H9 (cell line): ENCODE measurements around the gene TMOD3. TPM values are rescaled to one million over a fixed set of nuclear protein-coding genes. Genes with fewer than 3 reads are reported as not detected.

Source experiments
- DNase-seq: peaks from one replicate; pipeline ENCODE4 v3.0.0-alpha.2; 2017
- H2AFZ ChIP-seq: one replicate; pipeline ENCODE4 v1.6.1; 2013; ENCODE audit warnings: mild to moderate bottlenecking, low read length, control low read depth, moderate library complexity
- H2AK5ac ChIP-seq: 2 replicates; pipeline ENCODE4 v1.6.1; 2013; ENCODE audit warnings: low read length, control low read depth, mixed read lengths; ENCODE audit not compliant: insufficient read length
- H2BK120ac ChIP-seq: one replicate; pipeline ENCODE4 v1.6.1; 2013; ENCODE audit warnings: low read depth, mild to moderate bottlenecking, low read length, control low read depth, inconsistent platforms; ENCODE audit not compliant: poor library complexity, severe bottlenecking
- H2BK12ac ChIP-seq: 2 replicates; pipeline ENCODE4 v1.6.1; 2013; ENCODE audit warnings: low read length, control low read depth, mixed read lengths, low read depth; ENCODE audit not compliant: insufficient read length
- H2BK15ac ChIP-seq: 2 replicates; pipeline ENCODE4 v1.6.1; 2013; ENCODE audit warnings: low read depth, low read length, control low read depth
- H2BK20ac ChIP-seq: one replicate; pipeline ENCODE4 v1.6.1; 2013; ENCODE audit warnings: low read depth, mild to moderate bottlenecking, low read length, control low read depth, inconsistent platforms; ENCODE audit not compliant: poor library complexity, severe bottlenecking
- H2BK5ac ChIP-seq: 2 replicates; pipeline ENCODE4 v1.6.1; 2013; ENCODE audit warnings: low read length, control low read depth, mixed read lengths; ENCODE audit not compliant: insufficient read length
- H3K14ac ChIP-seq: 2 replicates; pipeline ENCODE4 v1.6.1; 2013; ENCODE audit warnings: low read length, control low read depth; ENCODE audit not compliant: insufficient read depth
- H3K18ac ChIP-seq: 2 replicates; pipeline ENCODE4 v1.6.1; 2013; ENCODE audit warnings: low read depth, mild to moderate bottlenecking, mixed read lengths, low read length, control low read depth; ENCODE audit not compliant: insufficient read length
- H3K23ac ChIP-seq: 2 replicates; pipeline ENCODE4 v1.6.1; 2013; ENCODE audit warnings: low read length, control low read depth, mixed read lengths, low read depth; ENCODE audit not compliant: insufficient read length
- H3K23me2 ChIP-seq: 2 replicates; pipeline ENCODE4 v1.6.1; 2013; ENCODE audit warnings: low read depth, mild to moderate bottlenecking, mixed read lengths, low read length, control low read depth; ENCODE audit not compliant: insufficient read length, poor library complexity, severe bottlenecking
- H3K27ac ChIP-seq: 2 replicates; pipeline ENCODE4 v1.5.1; 2013; ENCODE audit warnings: low read length, control low read depth, mixed read lengths, low read depth; ENCODE audit not compliant: insufficient read length
- H3K27me3 ChIP-seq: 2 replicates; pipeline ENCODE4 v1.6.1; 2013; ENCODE audit warnings: low read length, control low read depth, inconsistent platforms; ENCODE audit not compliant: insufficient read depth
- H3K4ac ChIP-seq: 2 replicates; pipeline ENCODE4 v1.6.1; 2013; ENCODE audit warnings: low read depth, mild to moderate bottlenecking, control low read depth, inconsistent platforms, low read length, moderate library complexity
- H3K4me1 ChIP-seq: 2 replicates; pipeline ENCODE4 v1.6.1; 2013; ENCODE audit warnings: low read length, control low read depth, inconsistent platforms; ENCODE audit not compliant: insufficient read depth
- H3K4me2 ChIP-seq: 2 replicates; pipeline ENCODE4 v1.6.1; 2013; ENCODE audit warnings: low read length, control low read depth, mixed read lengths; ENCODE audit not compliant: insufficient read length, insufficient read depth
- H3K56ac ChIP-seq: 2 replicates; pipeline ENCODE4 v1.6.1; 2013; ENCODE audit warnings: low read depth, mild to moderate bottlenecking, mixed read lengths, low read length, control low read depth; ENCODE audit not compliant: insufficient read length
- H3K79me1 ChIP-seq: 2 replicates; pipeline ENCODE4 v1.6.1; 2013; ENCODE audit warnings: low read depth, mild to moderate bottlenecking, moderate library complexity, low read length, control low read depth, inconsistent platforms; ENCODE audit not compliant: insufficient read depth, poor library complexity, severe bottlenecking
- H3K79me2 ChIP-seq: 2 replicates; pipeline ENCODE4 v1.6.1; 2013; ENCODE audit warnings: low read length, control low read depth, inconsistent platforms; ENCODE audit not compliant: insufficient read depth
- H3K9ac ChIP-seq: 2 replicates; pipeline ENCODE4 v1.6.1; 2013; ENCODE audit warnings: low read length, control low read depth, mixed read lengths; ENCODE audit not compliant: insufficient read length; ENCODE audit errors: extremely low read depth
- H3K9me3 ChIP-seq: one replicate; pipeline ENCODE4 v1.6.1; 2013; ENCODE audit warnings: low read depth, low read length, inconsistent platforms; ENCODE audit not compliant: control insufficient read depth
- H3T11ph ChIP-seq: one replicate; pipeline ENCODE4 v1.6.1; 2013; ENCODE audit warnings: mild to moderate bottlenecking, low read length, control low read depth, inconsistent platforms
- H4K20me1 ChIP-seq: one replicate; pipeline ENCODE4 v1.6.1; 2013; ENCODE audit not compliant: control insufficient read depth, insufficient read length, insufficient read depth
- H4K5ac ChIP-seq: 2 replicates; pipeline ENCODE4 v1.6.1; 2013; ENCODE audit warnings: low read depth, mild to moderate bottlenecking, mixed read lengths, low read length, control low read depth; ENCODE audit not compliant: insufficient read length
- H4K8ac ChIP-seq: replicated peaks from 2 replicates; pipeline ENCODE4 v1.6.1; 2013; ENCODE audit warnings: low read length, control low read depth, mixed read lengths, low read depth; ENCODE audit not compliant: insufficient read length
- H4K91ac ChIP-seq: 2 replicates; pipeline ENCODE4 v1.6.1; 2013; ENCODE audit warnings: low read depth, mild to moderate bottlenecking, moderate library complexity, mixed read lengths, low read length, control low read depth; ENCODE audit not compliant: insufficient read length
- H3K27ac Mint-ChIP-seq, 3 experiments: 2 replicates in 2 of 3; 3 replicates in 1 of 3; pipeline ENCODE4 v1.8.0; 2020 to 2021; ENCODE audit warnings: mixed read lengths in 3 of 3, mild to moderate bottlenecking in 1 of 3, moderate library complexity in 1 of 3
- H3K27me3 Mint-ChIP-seq: 2 replicates; pipeline ENCODE4 v1.8.0; 2021; ENCODE audit warnings: low read depth, mild to moderate bottlenecking, moderate library complexity, mixed read lengths
- H3K36me3 Mint-ChIP-seq, 3 experiments: 2 replicates in 2 of 3; 3 replicates in 1 of 3; pipeline ENCODE4 v1.8.0; 2020 to 2021; ENCODE audit warnings: low read depth in 3 of 3, mixed read lengths in 3 of 3; ENCODE audit not compliant: insufficient read depth in 1 of 3
- H3K4me1 Mint-ChIP-seq, 2 experiments: 2 replicates each; pipeline ENCODE4 v1.8.0; 2020; ENCODE audit warnings: mixed read lengths in 2 of 2
- H3K4me3 Mint-ChIP-seq, 2 experiments: 2 replicates in 1 of 2; 3 replicates in 1 of 2; pipeline ENCODE4 v1.8.0; 2020 to 2021; ENCODE audit warnings: mild to moderate bottlenecking in 2 of 2, mixed read lengths in 2 of 2, moderate library complexity in 1 of 2
- H3K9me3 Mint-ChIP-seq, 2 experiments: 2 replicates in 1 of 2; 3 replicates in 1 of 2; pipeline ENCODE4 v1.8.0; 2020; ENCODE audit warnings: mild to moderate bottlenecking in 2 of 2, mixed read lengths in 2 of 2, moderate library complexity in 1 of 2
- CTCF ChIP-seq: fragments of 200-600 bp; sonication (generic); conservative IDR thresholded peaks from 3 replicates; pipeline ENCODE4 v1.8.0; 2021; ENCODE audit warnings: antibody characterized with exemption, mild to moderate bottlenecking
- WGBS: extraction: QIAGEN DNeasy Blood & Tissue Kit; methylation state at CpG from one replicate; pipeline ENCODE4 v1.1.7; 2013; ENCODE audit warnings: missing lambda C conversion rate, low lambda C conversion rate, mixed read lengths; ENCODE audit not compliant: insufficient read length; ENCODE audit errors: extremely low coverage; 5-methylcytosine and 5-hydroxymethylcytosine counted together
- total RNA-seq: library from RNA; stranded (reverse); gene quantifications from 2 replicates; pipeline ENCODE4 v1.2.1, GENCODE V29; 2021

The TMOD3 gene
- total RNA-seq, 1 experiment from 2014 or later = 24.7 TPM

GRCh38 chr15:51889486-51889885, 60.0 kb downstream of the TMOD3 start:
- no peak for DNase-seq
- Histone ChIP-seq H3K4ac (no peak overlapping the region), H2AFZ (no peak overlapping the region), H4K8ac (no peak overlapping the region), H3K27ac (no peak overlapping the region), H2BK20ac (no peak overlapping the region), H3T11ph (no peak overlapping the region), H3K4me1 (no peaks in the 10 kb centered on the region), H4K5ac (no peak overlapping the region), H3K23me2 (no peaks in the 10 kb centered on the region), H3K18ac (no peak overlapping the region), H4K20me1 (no peaks in the 10 kb centered on the region), H3K14ac (no peak overlapping the region), H2BK12ac (no peak overlapping the region), H4K91ac (no peak overlapping the region), H3K56ac (no peak overlapping the region), H3K4me2 (no peak overlapping the region), H3K27me3 (no peaks in the 10 kb centered on the region), H3K9ac (no peak overlapping the region), H2AK5ac (no peak overlapping the region), H2BK120ac (no peak overlapping the region), H3K9me3 (no peaks in the 10 kb centered on the region), H3K79me1 (no peaks in the 10 kb centered on the region), H3K79me2 (no peaks in the 10 kb centered on the region), H3K23ac (no peak overlapping the region), H2BK5ac (no peak overlapping the region), H2BK15ac (no peak overlapping the region)
- no peak overlapping the region for H3K4me3 Mint-ChIP-seq
- peaks cover 0 to 2% of the 10 kb centered on the region in 2 experiments; a peak in 2 of 4 replicates for H3K4me1 Mint-ChIP-seq
- no CpG with 5 or more reads among the region's 2 CpGs for WGBS
- H3K9me3 Mint-ChIP-seq = peaks cover 12 to 14% of the 10 kb centered on the region in 2 experiments; a peak in 4 of 5 replicates
- peaks cover 19 to 52% (median 34%) of the 10 kb centered on the region in 3 experiments for H3K36me3 Mint-ChIP-seq
- H3K27me3 Mint-ChIP-seq = no peaks in the 10 kb centered on the region
- no peak for TF ChIP-seq CTCF
- H3K27ac Mint-ChIP-seq = no peak overlapping the region
